ENCODE measurements around the gene ZNF48.

The ZNF48 gene

GRCh38 chr16:30444231-30445148 is 49.3 kb downstream of the ZNF48 start:
- no peak for DNase-seq (ENCODE audit: low read depth)

- DNase-seq (ENCODE audit: low read depth): no peak
Measured at GRCh38 chr16:30445149-30445407, 49.9 kb downstream of the ZNF48 start.

GRCh38 chr16:30445408-30446202 is 50.4 kb downstream of the ZNF48 start, which contains the start of gene SEPHS2:
Gene SEPHS2 (minus strand): TSS chr16:30445874. CDS start chr16:30445727, 147 bp downstream.
- DNase-seq (ENCODE audit: low read depth): peak; percentile 92

- DNase-seq (ENCODE audit: low read depth): no peak
Measured at GRCh38 chr16:30446203-30446595, 51.0 kb downstream of the ZNF48 start.

- no peak for DNase-seq (ENCODE audit: low read depth)
Measured at GRCh38 chr16:30447512-30448226, 52.4 kb downstream of the ZNF48 start.

GRCh38 chr16:30449116-30449435 is 53.9 kb downstream of the ZNF48 start:
- DNase-seq (ENCODE audit: low read depth): no peak

Data from stimulated activated CD8-positive, alpha-beta memory T cell treated with anti-CD3 and anti-CD28 coated beads, Interleukin-4, amount 100 ng/mL, for 24 hours (primary cell).